Esophagus muscularis mucosa (tissue), 4 donors: Measurements from ENCODE around the gene PLD1. TPM values are rescaled to one million over a fixed set of nuclear protein-coding genes. Genes with fewer than 3 reads are reported as not detected.

Experiments used
- DNase-seq: peaks from one replicate; pipeline ENCODE4 v3.0.0-alpha.2; 2017; ENCODE audit errors: extremely low spot score
- H3K27ac ChIP-seq, 4 donors: fragments of 200-600 bp; sonication (generic); replicated peaks in 1 of 4; 1 replicate in 3 of 4; 2 replicates in 1 of 4; pipeline ENCODE4 v1.5.1; 2016 to 2019; ENCODE audit warnings: mild to moderate bottlenecking in 1 of 4
- H3K27me3 ChIP-seq, 4 donors: fragments of 200-600 bp; sonication (generic); one replicate each; pipeline versions ENCODE4 v1.5.1 to v1.6.0; 2016 to 2019
- H3K36me3 ChIP-seq, 4 donors: fragments of 200-600 bp; sonication (generic); one replicate each; pipeline ENCODE4 v1.5.1; 2016 to 2019
- H3K4me1 ChIP-seq, 4 donors: fragments of 200-600 bp; sonication (generic); one replicate each; pipeline ENCODE4 v1.5.1; 2016 to 2019
- H3K4me3 ChIP-seq, 4 donors: fragments of 200-600 bp; sonication (generic); 1 replicate in 2 of 4; 2 replicates in 2 of 4; pipeline ENCODE4 v1.5.1; 2016 to 2019; ENCODE audit warnings: mild to moderate bottlenecking in 4 of 4, moderate library complexity in 1 of 4
- H3K9me3 ChIP-seq, 4 donors: fragments of 200-600 bp; sonication (generic); 1 replicate in 3 of 4; 2 replicates in 1 of 4; pipeline ENCODE4 v1.5.1; 2016 to 2019
- EP300 ChIP-seq: sonication (generic); formaldehyde crosslinking; IDR thresholded peaks from one replicate; pipeline ENCODE4 v1.6.1; 2017; ENCODE audit warnings: antibody characterized with exemption
- POLR2A ChIP-seq: fragments of 450-650 bp; IDR thresholded peaks from one replicate; pipeline ENCODE4 v1.6.1; 2017; ENCODE audit warnings: antibody characterized with exemption, moderate library complexity, mild to moderate bottlenecking, low read depth
- POLR2AphosphoS5 ChIP-seq, 2 donors: sonication (generic); formaldehyde crosslinking; IDR thresholded peaks; one replicate each; pipeline ENCODE4 v1.6.1; 2017; ENCODE audit warnings: antibody characterized with exemption in 2 of 2
- WGBS: methylation state at CpG from one replicate; pipeline ENCODE4 v1.1.5; 2018; 5-methylcytosine and 5-hydroxymethylcytosine counted together
- intact Hi-C: fragments of 100-400 bp; cut with DNase I; formaldehyde crosslinking; loops from one replicate; pipeline ENCODE4 v1.15.1; 2023
- total RNA-seq, 4 donors: library from RNA; depleted of rRNA; stranded (reverse); fragments of >200 nt; gene quantifications; one replicate each; pipeline versions ENCODE4 v1.1.0 to v1.2.1, GENCODE V29; 2016
- TF ChIP-seq, protein P1 (sequence below), 3 experiments: fragments of 200-600 bp in 2 of 3; fragments of 450-650 bp in 1 of 3; sonication (generic) in 2 of 3; IDR thresholded peaks; one replicate each; pipeline ENCODE4 v1.5.1; 2017 to 2019; ENCODE audit warnings: antibody characterized with exemption in 3 of 3, mild to moderate bottlenecking in 2 of 3, moderate library complexity in 1 of 3

Gene PLD1
- total RNA-seq, 4 donors from 2014 or later = 12.4 to 21.1 (median 18.5) TPM

DNA sequence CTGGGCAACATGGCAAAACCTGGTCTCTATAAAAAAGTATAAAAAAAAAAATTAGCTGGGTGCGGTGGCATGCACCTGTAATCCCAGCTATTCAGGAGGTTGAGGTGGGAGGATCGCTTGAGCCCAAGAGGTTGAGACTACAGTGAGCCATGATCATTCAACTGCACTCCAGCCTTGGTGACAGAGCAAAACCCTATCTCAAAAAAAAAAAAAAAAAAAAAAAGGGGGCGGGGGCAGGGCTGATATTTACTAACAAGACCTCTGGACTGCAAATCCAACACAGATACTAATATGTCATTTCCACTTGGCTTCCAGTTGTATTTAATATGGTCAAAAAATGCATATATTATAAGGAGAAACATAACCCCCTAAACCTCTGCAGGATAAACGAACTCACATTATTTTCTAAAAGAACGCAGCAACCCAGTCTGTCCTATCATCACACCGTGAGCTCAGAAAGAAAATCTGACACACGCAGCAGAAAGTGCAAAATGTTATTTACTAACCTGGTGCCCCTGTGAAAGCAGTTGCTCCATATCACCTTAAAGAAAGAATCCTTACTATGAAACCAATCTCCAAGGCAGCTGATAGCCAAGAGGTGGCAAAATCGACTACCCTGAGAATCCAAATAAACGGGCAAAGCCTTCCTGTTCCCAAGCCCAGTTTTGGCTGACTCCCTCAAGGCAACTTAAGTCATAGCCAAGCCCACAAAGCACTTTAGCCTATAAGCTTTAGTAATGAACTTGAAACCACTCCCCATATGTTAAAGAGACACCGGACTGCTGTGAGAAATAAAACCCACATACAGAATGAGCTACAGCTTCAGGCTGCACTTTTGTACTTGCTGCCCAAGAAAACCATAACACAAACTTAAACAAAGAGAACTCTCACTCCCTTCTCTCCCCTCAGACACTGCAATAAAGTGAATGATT lies 39.3 kb downstream of the PLD1 start:
- WGBS = 43% methylated on average over 10 of the region's 10 CpGs
- intact Hi-C loops = loop anchor here (5.0 kb wide), 2 partner anchors 61 to 124 kb away; no protein-coding TSS in a partner anchor
- Histone ChIP-seq H3K4me1 (peaks cover 22 to 50% (median 39%) of the 10 kb centered on the region in 4 donors), H3K36me3 (no peaks in the 10 kb centered on the region), H3K9me3 (no peaks in the 10 kb centered on the region), H3K27ac (peak overlapping the region; percentile 50 to 76 (median 70)), H3K4me3 (peak overlapping the region; percentile 46 to 58 (median 51)), H3K27me3 (no peaks in the 10 kb centered on the region)
- TF ChIP-seq EP300 = no peak
- TF ChIP-seq POLR2AphosphoS5 (IDR thresholded peaks at IDR 0.05) = peak; percentile 72 to 81
- no peak for DNase-seq

DNA sequence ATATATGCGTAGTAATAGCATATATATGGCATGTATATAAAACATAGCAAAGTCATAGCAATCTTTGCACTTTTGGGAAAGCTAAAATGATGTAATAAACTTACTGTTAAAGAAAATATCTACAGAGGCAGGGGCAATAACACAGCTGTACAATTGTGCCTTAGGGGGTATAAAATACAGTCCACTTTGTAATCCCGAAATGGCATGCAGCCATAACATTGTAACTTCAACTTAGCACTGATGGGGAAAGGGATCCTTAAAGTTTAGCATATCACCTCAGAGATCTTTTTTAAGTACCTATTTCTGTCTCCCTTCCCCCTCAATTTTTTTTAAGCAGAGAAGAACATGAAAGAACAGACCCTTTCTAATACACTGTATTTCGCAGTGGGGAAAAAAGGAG lies 40.8 kb downstream of the PLD1 start:
- no peak for TF ChIP-seq EP300
- Histone ChIP-seq H3K36me3 (no peaks in the 10 kb centered on the region), H3K4me1 (peaks cover 29 to 54% (median 46%) of the 10 kb centered on the region in 4 donors), H3K4me3 (peak overlapping the region in 2 of 4 donors; percentile 17 to 54), H3K27me3 (no peaks in the 10 kb centered on the region), H3K9me3 (no peaks in the 10 kb centered on the region), H3K27ac (peak overlapping the region in 1 of 4 donors; percentile 69)
- WGBS = 89% methylated on average over 3 of the region's 3 CpGs
- intact Hi-C loops = no loop called here
- no peak for DNase-seq

DNA sequence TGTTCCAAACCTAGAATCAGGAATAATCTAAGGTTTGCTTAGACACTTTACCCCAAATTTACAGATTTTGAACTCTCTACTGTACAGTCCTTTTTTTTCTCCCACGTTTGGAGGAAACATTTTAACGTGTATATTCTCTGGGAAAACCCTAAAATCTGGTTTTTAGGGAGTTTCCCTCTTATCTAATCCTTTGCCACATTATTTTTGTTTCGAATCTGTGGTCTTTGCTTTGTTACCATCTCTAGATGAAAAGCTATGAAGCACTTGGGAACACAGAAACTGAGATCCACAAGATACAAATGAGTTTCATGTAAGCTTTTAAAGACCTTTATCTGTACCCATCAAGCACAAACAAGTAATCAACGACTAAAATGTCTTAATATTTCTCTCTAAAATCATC lies 41.3 kb downstream of the PLD1 start:
- WGBS = 57% methylated on average over 4 of the region's 4 CpGs
- Histone ChIP-seq H3K4me3 (peak overlapping the region in 2 of 4 donors; percentile 17 to 54), H3K9me3 (no peaks in the 10 kb centered on the region), H3K4me1 (peaks cover 31 to 54% (median 46%) of the 10 kb centered on the region in 4 donors), H3K27me3 (no peaks in the 10 kb centered on the region), H3K27ac (peak overlapping the region in 1 of 4 donors; percentile 69), H3K36me3 (no peaks in the 10 kb centered on the region)
- DNase-seq = no peak
- intact Hi-C loops = no loop called here
- TF ChIP-seq POLR2A = no peak
- TF ChIP-seq, protein P1, sequence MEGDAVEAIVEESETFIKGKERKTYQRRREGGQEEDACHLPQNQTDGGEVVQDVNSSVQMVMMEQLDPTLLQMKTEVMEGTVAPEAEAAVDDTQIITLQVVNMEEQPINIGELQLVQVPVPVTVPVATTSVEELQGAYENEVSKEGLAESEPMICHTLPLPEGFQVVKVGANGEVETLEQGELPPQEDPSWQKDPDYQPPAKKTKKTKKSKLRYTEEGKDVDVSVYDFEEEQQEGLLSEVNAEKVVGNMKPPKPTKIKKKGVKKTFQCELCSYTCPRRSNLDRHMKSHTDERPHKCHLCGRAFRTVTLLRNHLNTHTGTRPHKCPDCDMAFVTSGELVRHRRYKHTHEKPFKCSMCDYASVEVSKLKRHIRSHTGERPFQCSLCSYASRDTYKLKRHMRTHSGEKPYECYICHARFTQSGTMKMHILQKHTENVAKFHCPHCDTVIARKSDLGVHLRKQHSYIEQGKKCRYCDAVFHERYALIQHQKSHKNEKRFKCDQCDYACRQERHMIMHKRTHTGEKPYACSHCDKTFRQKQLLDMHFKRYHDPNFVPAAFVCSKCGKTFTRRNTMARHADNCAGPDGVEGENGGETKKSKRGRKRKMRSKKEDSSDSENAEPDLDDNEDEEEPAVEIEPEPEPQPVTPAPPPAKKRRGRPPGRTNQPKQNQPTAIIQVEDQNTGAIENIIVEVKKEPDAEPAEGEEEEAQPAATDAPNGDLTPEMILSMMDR (IDR thresholded peaks at IDR 0.05) = no peak
- TF ChIP-seq EP300 = no peak
- TF ChIP-seq POLR2AphosphoS5 (IDR thresholded peaks at IDR 0.05) = no peak

DNA sequence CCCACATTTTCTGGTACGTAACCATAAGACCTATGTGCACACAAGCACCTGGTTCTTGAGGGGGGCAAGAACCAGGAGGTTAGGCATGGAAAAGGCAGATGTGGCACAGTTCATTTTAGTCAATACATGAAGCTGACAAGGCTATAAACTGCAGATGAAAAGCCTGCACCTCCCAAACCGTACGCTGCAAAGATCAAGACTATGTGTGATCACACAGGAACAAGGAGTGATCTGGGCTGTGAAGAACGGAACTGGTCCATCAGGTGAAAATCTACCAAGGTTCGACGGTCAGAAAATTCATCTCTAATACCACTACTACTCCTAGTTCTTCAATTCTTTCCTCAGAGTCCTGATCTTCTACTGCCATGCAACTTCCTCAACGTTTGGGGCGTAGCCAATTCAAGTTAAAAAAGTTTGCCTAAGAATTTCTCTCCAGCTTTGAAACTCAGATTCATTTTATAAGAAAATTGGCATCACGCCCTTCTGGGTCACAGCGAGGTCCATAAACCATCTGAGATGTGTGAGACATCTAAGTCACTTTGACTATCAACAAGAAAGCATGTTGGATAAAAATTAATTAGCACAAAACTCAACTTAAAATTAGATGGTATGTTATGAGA lies 41.9 kb downstream of the PLD1 start:
- DNase-seq = no peak
- Histone ChIP-seq H3K36me3 (no peaks in the 10 kb centered on the region), H3K27ac (no peak overlapping the region), H3K27me3 (no peaks in the 10 kb centered on the region), H3K4me1 (peaks cover 31 to 54% (median 46%) of the 10 kb centered on the region in 4 donors), H3K4me3 (no peak overlapping the region), H3K9me3 (no peaks in the 10 kb centered on the region)
- no peak for TF ChIP-seq POLR2AphosphoS5 (IDR thresholded peaks at IDR 0.05)
- TF ChIP-seq, protein P1 (IDR thresholded peaks at IDR 0.05) = no peak
- TF ChIP-seq EP300 = no peak
- no peak for TF ChIP-seq POLR2A
- intact Hi-C loops = no loop called here
- WGBS = 83% methylated on average over 10 of the region's 10 CpGs

DNA sequence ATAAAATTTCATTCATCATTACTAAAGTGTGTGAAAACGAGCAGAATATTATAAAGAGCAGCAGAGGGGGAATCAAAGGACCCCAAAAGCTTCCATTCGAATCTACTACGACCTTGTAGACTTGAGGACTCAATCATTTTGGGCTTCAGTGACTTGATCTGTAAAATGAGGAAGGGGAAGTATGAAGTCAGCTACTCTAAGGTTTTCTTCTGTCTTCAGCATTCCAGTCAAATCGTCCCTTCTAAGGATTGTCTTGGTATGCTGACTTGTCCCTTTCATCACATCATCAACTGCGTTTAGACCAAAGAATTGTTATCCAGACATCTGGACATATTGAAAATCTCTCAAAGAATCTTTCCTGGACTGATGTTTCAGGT lies 44.8 kb downstream of the PLD1 start:
- peaks cover 24 to 39% (median 24%) of the 10 kb centered on the region in 4 donors for H3K4me1 ChIP-seq
- no peaks in the 10 kb centered on the region for H3K27me3 ChIP-seq
- no peak overlapping the region for H3K4me3 ChIP-seq
- DNase-seq = no peak
- TF ChIP-seq, protein P1 (IDR thresholded peaks at IDR 0.05) = no peak
- TF ChIP-seq EP300 = no peak
- TF ChIP-seq POLR2A = no peak
- TF ChIP-seq POLR2AphosphoS5 (IDR thresholded peaks at IDR 0.05) = no peak
- H3K36me3 ChIP-seq = no peaks in the 10 kb centered on the region
- intact Hi-C loops = no loop called here
- H3K27ac ChIP-seq = no peak overlapping the region
- no peaks in the 10 kb centered on the region for H3K9me3 ChIP-seq
- WGBS = 90% methylated on average over 5 of the region's 5 CpGs
